GM18505 (cell line): ENCODE measurements around the gene TTC39A.

Experiments used
- ATAC-seq: cut with Tn5 transposase; IDR thresholded peaks from one replicate; pipeline ENCODE4 v1.9.1; 2021; ENCODE audit not compliant: unreplicated experiment
- POLR2A ChIP-seq: IDR thresholded peaks from 4 replicates; pipeline ENCODE4 v1.6.1; 2011; ENCODE audit warnings: borderline replicate concordance; ENCODE audit not compliant: insufficient read depth, insufficient read length; ENCODE audit errors: extremely low read depth

TTC39A gene

DNA sequence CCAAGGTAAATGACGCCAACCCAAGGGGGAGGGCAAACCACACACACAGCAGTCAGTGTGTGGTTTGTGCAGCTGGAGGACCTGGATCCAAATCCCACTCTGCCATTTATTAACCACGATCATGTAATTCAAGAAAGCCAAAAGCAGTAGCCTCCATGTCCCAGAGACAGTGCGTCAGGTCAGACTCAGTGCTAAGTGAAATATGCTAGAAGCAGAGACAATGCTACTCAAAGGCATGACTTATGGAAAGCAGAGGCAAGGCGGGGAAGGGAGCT lies 13.6 kb downstream of the TTC39A start:
- no peak for TF ChIP-seq POLR2A
- ATAC-seq = no peak

DNA sequence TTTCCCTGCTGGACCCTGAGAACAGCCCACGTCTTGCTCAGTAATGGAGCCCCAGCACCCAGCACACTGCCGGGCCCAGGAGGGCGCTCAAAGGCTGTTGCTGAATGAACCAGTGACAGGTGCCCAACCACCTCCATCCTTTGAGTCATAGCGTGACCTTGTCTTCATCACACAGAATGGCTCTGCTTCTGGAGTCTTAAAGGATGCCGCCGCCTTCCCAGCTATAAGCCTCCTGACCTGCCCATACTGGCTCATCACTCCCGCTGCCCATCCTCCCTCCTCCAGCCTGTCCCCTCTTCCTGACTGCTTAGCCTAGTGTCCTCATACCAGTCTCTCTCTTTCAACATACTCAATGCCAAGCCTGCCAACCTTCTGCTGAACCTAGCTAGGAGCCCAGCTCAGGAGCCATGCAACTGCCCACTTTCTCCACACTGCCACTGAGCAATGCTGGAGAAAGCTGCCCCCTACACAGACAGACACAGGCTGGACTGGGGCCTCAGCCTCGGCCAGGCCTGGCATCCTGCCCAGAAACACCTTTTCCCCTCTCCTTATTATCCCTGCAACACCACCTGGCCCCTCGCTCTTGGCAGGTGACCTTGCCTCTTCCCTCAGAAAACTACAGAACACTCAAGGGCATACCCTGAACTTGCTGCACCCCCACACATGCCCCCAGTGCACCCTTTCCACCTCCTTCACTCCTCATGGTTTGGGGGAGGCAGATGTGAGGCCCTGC lies 14.1 kb downstream of the TTC39A start:
- no peak for TF ChIP-seq POLR2A
- no peak for ATAC-seq

DNA sequence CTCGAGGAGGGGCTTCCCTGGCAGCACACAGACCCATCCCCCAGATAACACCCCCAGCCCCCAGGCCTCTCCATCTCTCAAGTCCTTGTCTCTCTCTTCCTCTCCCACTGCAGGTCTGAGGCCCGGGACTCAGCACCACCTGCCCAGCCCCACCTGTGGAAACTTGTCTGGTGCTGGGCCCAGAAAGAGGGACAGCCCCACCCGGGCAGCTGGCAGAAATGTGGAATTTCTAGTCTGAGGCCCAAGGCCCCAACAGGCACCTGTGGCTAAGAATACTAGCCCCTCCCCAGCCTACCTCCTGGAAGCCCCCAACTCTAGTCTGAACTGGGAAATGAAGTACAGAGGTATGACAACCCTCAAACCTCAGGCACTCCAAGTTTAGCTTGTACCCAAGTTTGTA lies 15.4 kb downstream of the TTC39A start:
- TF ChIP-seq POLR2A = no peak
- no peak for ATAC-seq

DNA sequence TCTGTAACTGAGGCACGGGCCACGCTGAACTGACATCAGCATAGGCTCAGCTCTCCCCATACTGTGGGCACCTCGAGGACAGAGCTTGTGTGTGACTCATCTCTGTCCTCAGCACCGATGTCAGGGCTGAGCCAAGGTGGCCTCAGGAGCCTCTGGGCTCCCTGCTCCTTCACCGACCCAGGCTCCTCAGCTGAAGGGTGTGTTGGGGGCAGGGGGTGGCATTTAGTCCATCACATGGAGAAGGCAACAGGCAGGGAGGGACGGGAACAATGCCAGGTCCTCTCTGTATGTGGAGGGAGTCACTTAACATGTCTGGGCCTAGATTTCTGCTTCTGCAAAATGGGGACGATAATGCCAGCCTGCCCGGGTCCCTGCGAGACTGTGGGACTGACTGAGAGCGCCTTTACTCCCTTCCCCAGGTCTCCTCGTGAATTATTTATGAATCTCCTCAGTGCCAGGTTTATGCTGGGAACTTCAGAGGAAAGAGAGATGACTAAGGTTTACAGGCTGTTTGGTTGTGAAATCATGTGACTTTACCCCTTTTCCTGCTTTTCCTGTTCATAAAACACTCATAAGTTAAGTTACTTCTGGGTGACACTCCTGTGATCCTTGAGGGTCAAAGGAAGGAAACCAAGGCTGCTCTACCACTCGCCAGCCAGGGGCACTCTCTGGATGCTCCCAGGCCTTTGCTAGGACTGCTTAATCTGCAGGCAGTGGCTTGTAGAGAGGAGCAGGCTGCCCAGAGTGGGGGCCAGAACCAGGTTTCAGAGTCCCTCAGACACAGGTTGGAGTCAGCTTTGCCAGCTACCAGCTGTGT lies 16.2 kb downstream of the TTC39A start:
- TF ChIP-seq POLR2A = no peak
- no peak for ATAC-seq

DNA sequence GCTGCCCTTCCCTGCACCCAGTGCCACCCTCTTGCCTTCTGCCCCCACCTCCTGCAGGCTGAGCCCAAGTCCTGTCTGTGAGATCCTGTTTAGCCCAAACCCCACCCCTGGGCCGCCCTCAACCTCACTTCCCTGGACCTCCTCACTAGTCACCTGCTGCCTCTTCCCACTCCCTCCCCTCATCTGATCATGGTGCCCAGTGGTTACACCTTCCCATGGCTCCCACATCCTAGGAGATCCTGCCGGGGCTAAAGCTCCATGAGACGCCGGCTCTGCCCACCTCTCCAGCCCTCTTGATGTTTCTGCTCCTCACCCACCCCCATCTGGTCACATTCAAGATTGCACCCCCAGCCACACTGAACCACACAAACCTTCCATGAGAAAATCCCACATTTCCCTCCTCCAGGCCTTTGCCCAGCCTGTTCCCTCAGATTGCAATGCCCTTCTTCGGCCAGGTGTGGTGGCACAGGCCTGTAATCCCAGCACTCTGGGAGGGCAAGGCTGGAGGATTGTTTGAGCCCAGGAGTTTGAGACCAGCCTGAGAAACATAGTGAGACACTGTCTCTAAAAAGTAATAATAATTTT lies 17.0 kb downstream of the TTC39A start:
- ATAC-seq = no peak
- no peak for TF ChIP-seq POLR2A

- no peak for ATAC-seq
- TF ChIP-seq POLR2A = no peak
Measured at GRCh38 chr1:51312718-51313117, 17.6 kb downstream of the TTC39A start.

DNA sequence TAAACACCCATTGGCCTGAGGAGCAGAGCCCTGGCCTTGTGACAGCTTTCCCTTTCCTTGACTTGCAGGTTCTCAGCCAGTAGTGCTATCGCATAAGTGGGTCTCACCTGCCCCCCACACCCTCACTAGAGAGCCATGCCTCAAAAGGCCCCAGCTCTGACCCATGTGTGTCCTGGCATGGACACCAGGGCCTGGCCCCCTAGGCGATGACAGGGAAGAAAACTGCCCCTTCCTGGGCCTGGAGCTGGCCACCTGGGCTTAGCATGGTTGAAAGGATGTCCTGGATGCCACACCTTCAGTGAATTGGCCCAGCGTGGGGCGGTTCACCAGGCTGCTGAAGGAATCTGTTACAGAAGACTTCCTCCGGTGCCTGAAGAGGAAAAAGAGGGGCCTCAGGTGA lies 18.5 kb downstream of the TTC39A start:
- TF ChIP-seq POLR2A = no peak
- no peak for ATAC-seq

DNA sequence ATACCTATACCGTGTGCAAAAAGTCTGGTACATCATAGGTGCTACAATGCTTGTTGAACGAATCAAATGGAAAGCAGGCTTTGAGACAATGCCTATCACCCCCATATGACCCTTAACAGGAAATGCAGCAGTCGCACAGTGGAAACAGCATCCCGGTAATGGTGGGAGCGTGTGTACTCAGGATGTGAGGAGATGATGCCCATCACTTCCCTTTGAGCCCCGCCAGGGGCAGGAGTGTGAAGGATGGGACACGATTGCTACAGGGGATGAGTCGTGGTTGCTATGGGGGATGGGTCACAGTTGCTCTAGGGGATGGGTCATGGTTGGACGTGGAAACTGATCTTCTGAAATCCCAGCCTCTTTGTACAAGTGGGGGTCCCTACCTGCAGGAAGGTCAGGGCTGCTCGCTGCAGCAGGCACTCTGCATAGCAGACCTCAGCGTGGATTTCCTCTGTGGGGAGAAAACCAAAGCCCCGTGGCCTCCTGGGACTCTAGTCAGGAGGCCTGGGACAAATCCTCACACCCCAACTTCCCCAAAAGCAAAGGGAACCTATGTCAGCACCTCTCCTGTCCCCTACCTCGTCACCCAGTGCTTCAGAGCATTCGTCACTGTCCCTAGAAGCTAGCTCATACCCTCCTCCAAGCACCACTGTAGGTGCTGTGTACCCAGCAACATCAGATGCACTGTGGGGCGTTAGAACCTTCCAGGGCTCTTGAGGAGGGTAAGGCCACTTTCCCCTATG lies 19.3 kb downstream of the TTC39A start:
- no peak for TF ChIP-seq POLR2A
- ATAC-seq = no peak

- no peak for TF ChIP-seq POLR2A
- ATAC-seq = no peak
Measured at GRCh38 chr1:51309291-51309690, 21.1 kb downstream of the TTC39A start.

DNA sequence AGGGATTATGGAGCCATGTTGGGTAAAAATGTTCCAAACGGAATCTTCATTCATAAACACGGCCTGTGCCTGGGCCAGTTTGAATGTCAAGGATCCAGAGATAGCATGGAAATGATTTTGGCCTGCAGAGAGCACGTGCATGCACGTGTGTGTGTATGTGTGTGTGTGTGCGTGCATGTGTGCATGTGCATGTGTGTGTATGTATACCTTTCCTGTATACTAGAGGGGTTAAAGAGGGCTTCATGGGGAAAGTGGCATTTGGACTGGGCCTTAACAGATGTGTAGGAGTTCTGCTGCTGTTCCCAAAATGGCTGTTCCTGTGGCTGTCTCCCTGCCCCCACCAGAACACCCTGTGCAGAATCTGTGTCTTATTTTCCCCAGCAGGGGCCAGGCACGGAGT lies 21.7 kb downstream of the TTC39A start:
- no peak for TF ChIP-seq POLR2A
- ATAC-seq = no peak

- TF ChIP-seq POLR2A = no peak
- no peak for ATAC-seq
Measured at GRCh38 chr1:51306950-51307349, 23.4 kb downstream of the TTC39A start.

- no peak for ATAC-seq
- no peak for TF ChIP-seq POLR2A
Measured at GRCh38 chr1:51305371-51305823, 25.0 kb downstream of the TTC39A start.

GRCh38 chr1:51304360-51304759 lies 26.0 kb downstream of the TTC39A start:
- no peak for TF ChIP-seq POLR2A
- no peak for ATAC-seq

- no peak for TF ChIP-seq POLR2A
- no peak for ATAC-seq
Measured at GRCh38 chr1:51303751-51304251, 26.6 kb downstream of the TTC39A start.

GRCh38 chr1:51303315-51303714 lies 27.0 kb downstream of the TTC39A start:
- ATAC-seq = no peak
- no peak for TF ChIP-seq POLR2A
